ENCODE results near the gene CLEC2A.
"Not testable (repeated sequence)": the region's sequence is repeated elsewhere in the genome, so short reads cannot be mapped to it uniquely, and the experiment has no call there.

The CLEC2A gene, protein sequence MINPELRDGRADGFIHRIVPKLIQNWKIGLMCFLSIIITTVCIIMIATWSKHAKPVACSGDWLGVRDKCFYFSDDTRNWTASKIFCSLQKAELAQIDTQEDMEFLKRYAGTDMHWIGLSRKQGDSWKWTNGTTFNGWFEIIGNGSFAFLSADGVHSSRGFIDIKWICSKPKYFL

DNA sequence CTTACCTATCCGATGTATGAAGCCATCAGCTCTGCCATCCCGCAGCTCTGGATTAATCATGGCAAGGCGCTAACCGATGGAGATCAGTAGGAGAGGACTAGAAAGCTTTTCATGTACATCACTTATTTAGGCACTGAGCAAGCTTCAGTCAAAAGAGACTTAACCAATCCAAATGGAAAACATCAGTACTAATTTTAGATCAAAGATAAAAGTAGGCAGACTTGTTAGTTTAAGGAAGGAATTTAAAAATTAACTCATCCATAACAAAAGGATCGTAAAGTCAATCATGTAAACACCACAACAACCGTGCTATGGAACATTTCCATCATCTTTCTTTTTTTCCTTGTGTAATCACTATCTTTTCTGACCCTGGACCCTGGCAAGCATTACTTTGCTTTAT, at the start of gene CLEC2A:
Gene CLEC2A, minus strand, starts transcription at position 101 of the 400 bp plus-strand sequence. Its CDS starts 41 bp downstream, at position 60.
- TF ChIP-seq, protein P1, sequence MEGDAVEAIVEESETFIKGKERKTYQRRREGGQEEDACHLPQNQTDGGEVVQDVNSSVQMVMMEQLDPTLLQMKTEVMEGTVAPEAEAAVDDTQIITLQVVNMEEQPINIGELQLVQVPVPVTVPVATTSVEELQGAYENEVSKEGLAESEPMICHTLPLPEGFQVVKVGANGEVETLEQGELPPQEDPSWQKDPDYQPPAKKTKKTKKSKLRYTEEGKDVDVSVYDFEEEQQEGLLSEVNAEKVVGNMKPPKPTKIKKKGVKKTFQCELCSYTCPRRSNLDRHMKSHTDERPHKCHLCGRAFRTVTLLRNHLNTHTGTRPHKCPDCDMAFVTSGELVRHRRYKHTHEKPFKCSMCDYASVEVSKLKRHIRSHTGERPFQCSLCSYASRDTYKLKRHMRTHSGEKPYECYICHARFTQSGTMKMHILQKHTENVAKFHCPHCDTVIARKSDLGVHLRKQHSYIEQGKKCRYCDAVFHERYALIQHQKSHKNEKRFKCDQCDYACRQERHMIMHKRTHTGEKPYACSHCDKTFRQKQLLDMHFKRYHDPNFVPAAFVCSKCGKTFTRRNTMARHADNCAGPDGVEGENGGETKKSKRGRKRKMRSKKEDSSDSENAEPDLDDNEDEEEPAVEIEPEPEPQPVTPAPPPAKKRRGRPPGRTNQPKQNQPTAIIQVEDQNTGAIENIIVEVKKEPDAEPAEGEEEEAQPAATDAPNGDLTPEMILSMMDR (conservative IDR thresholded peaks at IDR 0.05), result no peak
- no peak within 1 kb of the TSS for H3K27ac ChIP-seq

DNA sequence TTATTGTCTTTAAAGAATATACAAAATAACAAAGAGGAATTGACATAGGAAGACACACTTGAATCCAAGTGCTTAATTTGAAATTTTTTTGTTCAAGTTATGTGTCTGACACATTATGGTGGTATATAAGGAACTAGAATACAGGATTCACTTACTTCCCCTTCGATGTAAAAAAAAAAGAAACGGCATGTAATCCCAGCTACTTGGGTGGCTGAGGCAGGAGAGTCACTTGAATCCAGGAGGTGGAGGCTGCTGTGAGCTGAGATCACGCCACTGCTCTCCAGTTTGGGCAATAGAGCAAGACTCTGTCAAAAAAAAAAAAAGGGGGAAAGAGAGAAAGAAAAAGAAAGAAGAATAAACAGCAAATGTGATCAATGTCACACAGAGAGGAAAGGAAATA, 48.0 kb upstream of the CLEC2A start:
- H3K27ac ChIP-seq, result no peak overlapping the region
- TF ChIP-seq, protein P1 (conservative IDR thresholded peaks at IDR 0.05), result no peak

DNA sequence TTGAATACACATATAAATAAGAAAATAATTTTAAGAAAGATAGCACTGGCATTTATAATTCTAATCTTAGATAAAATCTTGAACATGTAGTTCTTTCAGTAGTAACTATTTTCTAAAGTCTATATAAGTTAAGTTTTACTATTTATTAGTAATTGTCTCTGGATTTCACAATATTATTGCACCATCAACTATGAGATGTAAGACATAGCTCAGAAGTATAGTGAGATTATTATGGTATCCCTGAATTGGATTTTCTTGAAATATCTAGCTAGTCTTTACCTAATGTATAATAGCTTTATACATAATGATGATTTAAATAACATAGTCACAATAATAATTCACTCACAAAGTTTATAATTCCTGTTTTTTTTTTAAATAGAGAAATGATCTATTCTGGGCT, 45.7 kb upstream of the CLEC2A start:
- TF ChIP-seq, protein P1 (conservative IDR thresholded peaks at IDR 0.05), result no peak
- no peak overlapping the region for H3K27ac ChIP-seq

DNA sequence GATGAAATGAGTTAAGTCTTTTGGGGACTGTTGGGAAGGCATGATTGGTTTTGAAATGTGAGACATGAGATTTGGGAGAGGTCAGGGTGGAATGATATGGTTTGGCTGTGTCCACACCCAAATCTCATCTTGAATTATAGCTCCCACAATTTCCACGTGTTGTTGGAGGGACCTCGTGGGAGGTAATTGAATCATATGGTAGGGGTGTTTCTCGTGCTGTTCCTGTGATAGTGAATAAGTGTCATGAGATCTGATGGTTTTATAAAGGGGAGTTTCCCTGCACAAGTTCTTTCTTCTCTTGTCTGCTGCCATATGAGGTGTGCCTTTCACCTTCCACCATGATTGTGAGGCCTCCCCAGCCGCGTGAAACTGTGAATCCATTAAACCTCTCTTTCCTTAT, 44.5 kb upstream of the CLEC2A start:
- not testable (repeated sequence) for H3K27ac ChIP-seq

DNA sequence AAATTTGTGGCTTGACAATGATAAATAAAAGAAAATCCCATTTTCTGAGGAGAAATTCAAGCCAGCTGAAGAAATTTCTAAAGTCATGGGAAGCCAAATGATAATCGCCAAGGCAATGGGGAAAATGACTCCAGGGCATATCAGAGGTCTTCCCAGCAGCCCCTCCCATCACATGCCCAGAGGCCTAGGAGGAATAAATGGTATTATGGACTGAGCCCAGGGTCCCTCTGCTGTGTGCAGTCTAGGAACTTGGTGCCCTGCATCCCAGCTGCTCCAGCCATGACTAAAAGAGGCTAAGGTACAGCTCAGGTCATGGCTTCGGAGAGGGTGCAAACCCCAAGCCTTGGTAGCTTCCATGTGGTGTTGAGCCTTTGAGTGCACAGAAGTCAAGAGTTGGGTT, 43.4 kb upstream of the CLEC2A start:
- TF ChIP-seq, protein P1 (conservative IDR thresholded peaks at IDR 0.05), result no peak
- H3K27ac ChIP-seq, result no peak overlapping the region

DNA sequence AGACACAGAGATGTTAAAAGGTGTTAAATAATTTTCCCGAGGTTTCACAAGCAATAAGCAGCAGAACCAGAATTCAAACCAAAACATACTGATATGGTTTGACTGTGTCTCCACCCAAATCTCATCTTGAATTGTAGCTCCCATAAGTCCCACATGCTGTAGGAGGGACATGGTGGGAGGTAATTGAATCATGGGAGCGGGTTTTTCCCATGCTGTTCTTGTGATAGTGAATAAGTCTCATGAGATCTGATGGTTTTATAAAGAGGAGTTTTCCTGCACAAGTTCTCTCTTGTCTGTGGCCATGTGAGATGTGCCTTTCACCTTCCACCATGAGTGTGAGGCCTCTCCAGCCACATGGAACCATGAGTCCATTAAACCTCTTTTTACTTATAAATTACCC, 42.6 kb upstream of the CLEC2A start:
- not testable (repeated sequence) for H3K27ac ChIP-seq

DNA sequence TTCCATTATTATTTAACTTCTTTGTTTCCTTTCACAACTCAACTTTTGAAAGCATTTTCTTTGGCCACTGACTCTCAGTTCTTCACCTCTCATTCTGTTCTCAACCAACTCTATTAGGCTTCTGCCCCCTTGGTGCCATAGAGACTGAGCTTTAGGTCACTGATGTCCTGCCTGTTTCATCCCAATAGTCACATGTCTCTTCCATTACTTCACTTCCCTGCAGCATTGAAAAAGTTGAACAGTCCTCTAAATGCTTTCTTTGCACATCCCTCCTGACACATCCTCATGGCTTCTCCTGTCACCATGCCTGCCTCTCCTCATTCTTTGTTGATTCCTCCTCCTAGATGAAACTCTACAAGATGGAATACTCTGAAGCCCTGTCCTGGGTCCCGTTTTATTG, 41.8 kb upstream of the CLEC2A start:
- no peak overlapping the region for H3K27ac ChIP-seq
- TF ChIP-seq, protein P1 (conservative IDR thresholded peaks at IDR 0.05), result no peak

DNA sequence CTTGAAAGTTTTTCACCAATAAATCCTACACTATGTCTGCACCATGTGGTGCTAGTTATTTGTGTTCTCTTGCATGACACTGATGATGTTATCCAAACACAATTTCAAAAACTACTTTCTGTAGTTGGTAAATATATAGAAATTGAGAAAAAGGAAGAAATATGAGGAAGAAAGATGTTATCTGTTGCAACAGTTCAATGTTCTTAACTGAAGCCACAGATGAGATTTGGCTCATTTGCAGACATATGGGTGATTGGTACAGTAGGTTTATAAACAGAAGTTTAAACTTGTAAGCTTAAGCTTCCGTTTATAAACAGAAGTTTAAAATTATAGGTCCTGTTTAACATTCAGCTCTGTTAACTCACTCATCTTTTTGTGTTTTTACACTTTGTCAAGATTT, 39.0 kb upstream of the CLEC2A start, which contains the start of gene CLEC12A:
Gene CLEC12A, plus strand, starts transcription at position 229 of the 400 bp plus-strand sequence. CDS start 188 bp downstream, outside the sequence.
- TF ChIP-seq, protein P1 (conservative IDR thresholded peaks at IDR 0.05), result no peak
- no peak within 1 kb of the TSS for H3K27ac ChIP-seq

DNA sequence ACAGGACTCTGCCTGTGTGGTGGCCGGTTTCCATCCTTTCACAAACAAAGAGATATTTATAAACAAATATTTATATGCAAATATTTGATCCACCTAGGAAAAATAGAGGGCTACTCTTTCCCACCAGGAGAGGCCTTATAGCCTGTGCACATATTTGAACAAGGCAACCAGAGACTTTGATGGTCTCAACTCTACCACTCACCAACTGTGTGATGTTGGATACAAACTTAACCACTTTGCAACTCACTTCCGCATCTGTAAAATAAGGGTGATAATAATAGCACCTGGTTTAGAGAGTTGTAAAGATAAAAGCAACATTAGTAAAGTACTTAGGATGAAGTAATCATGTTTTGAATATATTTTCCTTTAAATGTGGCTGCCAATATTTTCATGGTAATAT, 37.5 kb upstream of the CLEC2A start:
- H3K27ac ChIP-seq, result no peak overlapping the region
- TF ChIP-seq, protein P1 (conservative IDR thresholded peaks at IDR 0.05), result no peak
